ENCODE measurements around the gene MIAT.

MIAT gene

DNA sequence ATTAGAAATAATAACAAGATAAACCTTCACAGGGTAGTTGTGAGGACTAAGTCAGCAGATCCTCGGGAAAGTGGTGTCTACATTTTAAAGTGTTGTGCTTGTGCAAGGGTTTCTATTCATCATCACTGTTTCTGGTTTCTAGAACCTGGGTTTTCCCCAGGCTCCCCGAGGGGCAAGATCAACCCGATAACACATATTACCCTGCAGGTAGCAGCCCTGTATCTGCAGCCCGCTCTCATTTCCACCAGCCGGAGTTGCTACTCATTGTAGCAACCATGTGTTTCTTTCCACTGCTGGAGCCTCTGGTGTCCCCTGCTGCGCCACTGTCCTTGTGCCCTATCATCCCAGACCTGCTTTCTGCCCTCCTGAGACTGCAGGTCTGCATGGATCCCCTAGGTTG is 67.0 kb downstream of the MIAT start:
- no peak for DNase-seq (ENCODE audit: extremely low read depth in 1 of 2, low read depth in 1 of 2)

DNA sequence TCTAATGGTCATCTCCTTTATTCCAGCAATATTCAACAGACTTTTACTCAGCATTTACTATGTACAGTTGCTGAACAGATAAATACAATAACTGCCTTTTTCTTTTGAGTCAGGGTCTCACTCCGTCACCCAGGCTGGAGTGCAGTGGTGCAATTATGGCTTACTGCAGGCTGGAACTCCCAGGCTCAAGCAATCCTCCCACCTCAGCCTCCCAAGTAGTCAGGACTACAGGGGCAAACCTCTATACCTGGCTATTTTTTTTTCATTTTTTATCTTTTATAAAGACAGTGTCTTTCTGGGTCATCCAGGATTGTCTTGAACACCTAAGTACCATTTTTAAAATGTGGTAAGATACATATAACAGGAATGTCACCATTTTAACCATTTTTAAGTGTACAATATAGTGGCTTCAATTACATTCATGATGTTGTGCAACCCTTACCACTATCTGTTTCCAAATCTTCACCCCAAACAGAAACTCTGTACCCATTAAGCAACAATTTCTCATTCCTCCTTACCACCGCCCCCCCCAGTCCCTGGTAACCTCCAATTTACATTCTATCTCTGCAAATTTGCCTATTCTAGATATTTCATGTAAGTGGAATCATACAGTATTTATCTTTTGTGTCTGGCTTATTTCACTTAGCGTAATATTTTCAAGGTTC is 67.8 kb downstream of the MIAT start:
- DNase-seq (ENCODE audit: extremely low read depth in 1 of 2, low read depth in 1 of 2): no peak
